Measurements from ENCODE around the gene SBSN. TPM values are rescaled to one million over a fixed set of nuclear protein-coding genes. Genes with fewer than 3 reads are reported as not detected.

The SBSN gene
- total and polyA plus RNA-seq, 9 of the 15 experiments (the other 6 are each of a cell fraction or from before 2014, with no cell fraction given) = 0.05 TPM; not detected in 8

- TF ChIP-seq ATF1 (CRISPR knock-in tag; IDR thresholded peaks at IDR 0.05) (no peak), ATF1 (tag; IDR thresholded peaks at IDR 0.05) (no peak), SMARCE1 (IDR thresholded peaks at IDR 0.05) (no peak), PTBP1 (IDR thresholded peaks at IDR 0.05; ENCODE audit: low read depth, low read length) (no peak), MXI1 (IDR thresholded peaks at IDR 0.05; ENCODE audit: low read depth, low read length) (no peak), GTF2E2 (tag; IDR thresholded peaks at IDR 0.05) (no peak), LEF1 (IDR thresholded peaks at IDR 0.05) (no peak), TCF3 (CRISPR knock-in tag; IDR thresholded peaks at IDR 0.05) (peak; percentile 12; the same call in 1 of the 2 replicates), FOXA3 (CRISPR knock-in tag; conservative IDR thresholded peaks at IDR 0.05 in 1 of 2, IDR thresholded peaks at IDR 0.05 in 1 of 2) (no peak), ZNF583 (CRISPR knock-in tag; IDR thresholded peaks at IDR 0.05) (no peak), XRCC4 (IDR thresholded peaks at IDR 0.05; ENCODE audit: extremely low read depth, insufficient read depth, insufficient read length) (no peak), PKNOX1 (IDR thresholded peaks at IDR 0.05) (peak; percentile 61), ZNF239 (CRISPR knock-in tag; IDR thresholded peaks at IDR 0.05) (no peak), TCFL5 (CRISPR knock-in tag; conservative IDR thresholded peaks at IDR 0.05) (no peak), BRD9 (IDR thresholded peaks at IDR 0.05; ENCODE audit: low read depth, partially characterized antibody) (no peak), ZKSCAN3 (CRISPR knock-in tag; IDR thresholded peaks at IDR 0.05) (no peak), CTCF (IDR thresholded peaks at IDR 0.05 in 2 of 3, conservative IDR thresholded peaks at IDR 0.05 in 1 of 3; ENCODE audit: insufficient read depth in 2 of 3, low read depth in 1 of 3, low read length in 3 of 3) (peak; percentile 38 to 79 (median 45); a peak in 4 of 6 replicates), EP300 (IDR thresholded peaks at IDR 0.05; ENCODE audit: low read length) (no peak), ZZZ3 (IDR thresholded peaks at IDR 0.05) (no peak), CUX1 (CRISPR knock-in tag; IDR thresholded peaks at IDR 0.05) (no peak)
Measured at GRCh38 chr19:35557539-35558399, 29.7 kb upstream of the SBSN start (continued).

Measured in K562 (cell line).